GM18507 (cell line): ENCODE results near the gene HDAC9.
A peak's percentile ranks its signal among the peaks of the same experiment; 100 is the strongest.

Source experiments
- DNase-seq: peaks from one replicate; pipeline ENCODE4 v3.0.0; 2011; ENCODE audit warnings: low read depth; ENCODE audit not compliant: insufficient read length; ENCODE audit errors: extremely low spot score
- FAIRE-seq: peaks from 2 replicates; lab custom pipeline; 2011; peaks lifted over from hg19 to GRCh38; lab: Jason Lieb, UNC

The HDAC9 gene

GRCh38 chr7:18518555-18518954, 23.0 kb downstream of the HDAC9 start:
- FAIRE-seq (no peak), DNase-seq (no peak)

GRCh38 chr7:18520450-18521235, 25.1 kb downstream of the HDAC9 start:
- FAIRE-seq, result peak; percentile 67
- DNase-seq, result no peak

- DNase-seq (no peak), FAIRE-seq (peak; percentile 9)
These were observed 25.7 kb downstream of the HDAC9 start for GRCh38 chr7:18521236-18521589.

- FAIRE-seq (peak; percentile 82), DNase-seq (no peak)
These were observed 26.5 kb downstream of the HDAC9 start for GRCh38 chr7:18521945-18522566.

- DNase-seq (no peak), FAIRE-seq (no peak)
These were observed 28.7 kb downstream of the HDAC9 start for GRCh38 chr7:18524248-18524647.

GRCh38 chr7:18526368-18526878, 30.9 kb downstream of the HDAC9 start:
- no peak for DNase-seq
- FAIRE-seq, result no peak

- DNase-seq (no peak), FAIRE-seq (no peak)
These were observed 33.7 kb downstream of the HDAC9 start for GRCh38 chr7:18529239-18529638.

- no peak for DNase-seq
- peak; percentile 63 for FAIRE-seq
These were observed 35.0 kb downstream of the HDAC9 start for GRCh38 chr7:18530224-18531179.

GRCh38 chr7:18531539-18531938, 36.0 kb downstream of the HDAC9 start:
- no peak for DNase-seq
- FAIRE-seq, result no peak

GRCh38 chr7:18532813-18533212, 37.3 kb downstream of the HDAC9 start:
- DNase-seq (no peak), FAIRE-seq (no peak)

- FAIRE-seq (no peak), DNase-seq (no peak)
These were observed 38.9 kb downstream of the HDAC9 start for GRCh38 chr7:18534481-18534880.

GRCh38 chr7:18535810-18536415, 40.4 kb downstream of the HDAC9 start:
- FAIRE-seq (no peak), DNase-seq (no peak)

- FAIRE-seq (no peak), DNase-seq (no peak)
These were observed 40.9 kb downstream of the HDAC9 start for GRCh38 chr7:18536486-18536885.

GRCh38 chr7:18538554-18539250, 43.2 kb downstream of the HDAC9 start:
- no peak for FAIRE-seq
- no peak for DNase-seq

GRCh38 chr7:18540396-18540795, 44.8 kb downstream of the HDAC9 start:
- FAIRE-seq (no peak), DNase-seq (no peak)

GRCh38 chr7:18541181-18541870, 45.8 kb downstream of the HDAC9 start:
- FAIRE-seq, result no peak
- DNase-seq, result no peak

- no peak for DNase-seq
- no peak for FAIRE-seq
These were observed 46.3 kb downstream of the HDAC9 start for GRCh38 chr7:18541871-18542212.

- DNase-seq (no peak), FAIRE-seq (no peak)
These were observed 51.0 kb downstream of the HDAC9 start for GRCh38 chr7:18546576-18546975.
